ENCODE measurements around the gene PTGER2. TPM values are rescaled to one million over a fixed set of nuclear protein-coding genes. Genes with fewer than 3 reads are reported as not detected.
A peak's percentile ranks its signal among the peaks of the same experiment; 100 is the strongest.

The PTGER2 gene
- total and polyA plus RNA-seq, 3 experiments from 2014 or later, result 34.4 to 289 (median 35.6) TPM

- H3K27me3 ChIP-seq (ENCODE audit: insufficient read depth, low read length, poor library complexity, severe bottlenecking), result peaks cover 2% of the 10 kb centered on the region
- H3K27ac ChIP-seq (ENCODE audit: low read depth, low read length), result peak overlapping the region; percentile 40
- Mint-ChIP-seq H3K9me3 (no peaks in the 10 kb centered on the region), H3K4me3 (peak overlapping the region; percentile 97 to 100 (median 99)), H3K4me1 (peaks cover 74 to 92% (median 89%) of the 10 kb centered on the region in 3 donors), H3K36me3 (peaks cover 5 to 22% (median 9%) of the 10 kb centered on the region in 3 donors), H3K27me3 (peaks cover 0 to 6% of the 10 kb centered on the region in 2 donors), H3K27ac (peak overlapping the region; percentile 54 to 94 (median 87))
- CTCF ChIA-PET, result interaction anchor here (1.1 to 1.3 kb wide), 2 partner anchors 45 to 218 kb away, joined by 3 to 4 read pairs; partner anchors contain the start of gene PTGER2
- peaks cover 25% of the 10 kb centered on the region for H3K4me1 ChIP-seq (ENCODE audit: insufficient read depth, low read length)
- no peak for DNase-seq
- H3K36me3 ChIP-seq (ENCODE audit: insufficient read depth, low read length), result no peaks in the 10 kb centered on the region
- POLR2A ChIA-PET, result interaction anchor here (0.8 to 1.3 kb wide), 2 partner anchors 21 to 92 kb away, joined by 4 to 7 read pairs; no protein-coding TSS in a partner anchor
- no peaks in the 10 kb centered on the region for H3K9me3 ChIP-seq (ENCODE audit: low read length)
- H3K4me3 ChIP-seq (ENCODE audit: low read length), result peak overlapping the region; percentile 70
Observed at GRCh38 chr14:52269100-52269499, 45.0 kb upstream of the PTGER2 start.

GRCh38 chr14:52269982-52270381 lies 44.1 kb upstream of the PTGER2 start:
- Histone ChIP-seq H3K4me1 (ENCODE audit: insufficient read depth, low read length) (peaks cover 24% of the 10 kb centered on the region), H3K27me3 (ENCODE audit: insufficient read depth, low read length, poor library complexity, severe bottlenecking) (peaks cover 2% of the 10 kb centered on the region), H3K9me3 (ENCODE audit: low read length) (no peaks in the 10 kb centered on the region), H3K36me3 (ENCODE audit: insufficient read depth, low read length) (no peaks in the 10 kb centered on the region), H3K27ac (ENCODE audit: low read depth, low read length) (peak overlapping the region; percentile 30), H3K4me3 (ENCODE audit: low read length) (peak overlapping the region; percentile 70)
- Mint-ChIP-seq H3K9me3 (no peaks in the 10 kb centered on the region), H3K4me1 (peaks cover 76 to 91% (median 89%) of the 10 kb centered on the region in 3 donors), H3K27ac (peak overlapping the region in 7 of 8 donors; percentile 29 to 94 (median 91)), H3K4me3 (peak overlapping the region; percentile 97 to 100 (median 99)), H3K27me3 (peaks cover 0 to 6% of the 10 kb centered on the region in 2 donors), H3K36me3 (peaks cover 6 to 28% (median 9%) of the 10 kb centered on the region in 3 donors)
- no peak for DNase-seq
- CTCF ChIA-PET, result interaction anchor here (0.8 to 1.3 kb wide), 3 partner anchors 44 to 279 kb away, joined by 3 to 4 read pairs (median 3); partner anchors contain the start of gene PTGER2
- POLR2A ChIA-PET, result interaction anchor here (0.8 to 1.3 kb wide), 2 partner anchors 20 to 93 kb away, joined by 4 to 7 read pairs; no protein-coding TSS in a partner anchor

GRCh38 chr14:52271538-52271937 lies 42.6 kb upstream of the PTGER2 start:
- POLR2A ChIA-PET, result no interaction called here

GRCh38 chr14:52272375-52272774 lies 41.7 kb upstream of the PTGER2 start:
- H3K27ac Mint-ChIP-seq, result peak overlapping the region; percentile 53 to 88 (median 74)
- H3K9me3 Mint-ChIP-seq, result no peaks in the 10 kb centered on the region
- H3K4me1 Mint-ChIP-seq, result peaks cover 61 to 71% (median 69%) of the 10 kb centered on the region in 3 donors
- Histone ChIP-seq H3K9me3 (ENCODE audit: low read length) (no peaks in the 10 kb centered on the region), H3K36me3 (ENCODE audit: insufficient read depth, low read length) (no peaks in the 10 kb centered on the region), H3K27ac (ENCODE audit: low read depth, low read length) (no peak overlapping the region), H3K4me3 (ENCODE audit: low read length) (no peak overlapping the region), H3K4me1 (ENCODE audit: insufficient read depth, low read length) (no peaks in the 10 kb centered on the region), H3K27me3 (ENCODE audit: insufficient read depth, low read length, poor library complexity, severe bottlenecking) (no peaks in the 10 kb centered on the region)
- ChIA-PET CTCF (interaction anchor here (0.8 to 1.8 kb wide), 13 partner anchors 9 to 291 kb away, joined by 3 to 6 read pairs (median 3); no protein-coding TSS in a partner anchor), POLR2A (no interaction called here)
- peaks cover 15 to 47% (median 21%) of the 10 kb centered on the region in 3 donors for H3K36me3 Mint-ChIP-seq
- peak overlapping the region; percentile 64 to 100 (median 99) for H3K4me3 Mint-ChIP-seq
- peaks cover 0 to 3% of the 10 kb centered on the region in 2 donors for H3K27me3 Mint-ChIP-seq
- DNase-seq, result peak in 3 of 5 donors; percentile 21 to 55 (median 27)

More at GRCh38 chr14:52271538-52271937, 42.6 kb upstream of the PTGER2 start:
- Mint-ChIP-seq H3K4me1 (peaks cover 67 to 80% (median 78%) of the 10 kb centered on the region in 3 donors), H3K27ac (peak overlapping the region in 7 of 8 donors; percentile 16 to 89 (median 81)), H3K36me3 (peaks cover 11 to 42% (median 14%) of the 10 kb centered on the region in 3 donors), H3K27me3 (peaks cover 0 to 6% of the 10 kb centered on the region in 2 donors), H3K4me3 (peak overlapping the region; percentile 80 to 100 (median 99)), H3K9me3 (no peaks in the 10 kb centered on the region)
- H3K4me1 ChIP-seq (ENCODE audit: insufficient read depth, low read length), result peaks cover 8% of the 10 kb centered on the region
- CTCF ChIA-PET, result interaction anchor here (1.0 to 1.8 kb wide), 7 partner anchors 12 to 290 kb away, joined by 3 to 5 read pairs (median 4); no protein-coding TSS in a partner anchor
- peak overlapping the region; percentile 2 for H3K4me3 ChIP-seq (ENCODE audit: low read length)
- no peaks in the 10 kb centered on the region for H3K9me3 ChIP-seq (ENCODE audit: low read length)
- no peak for DNase-seq
- peaks cover 2% of the 10 kb centered on the region for H3K27me3 ChIP-seq (ENCODE audit: insufficient read depth, low read length, poor library complexity, severe bottlenecking)
- H3K36me3 ChIP-seq (ENCODE audit: insufficient read depth, low read length), result no peaks in the 10 kb centered on the region
- no peak overlapping the region for H3K27ac ChIP-seq (ENCODE audit: low read depth, low read length)

- no peaks in the 10 kb centered on the region for H3K36me3 ChIP-seq (ENCODE audit: insufficient read depth, low read length)
- ChIA-PET CTCF (no interaction called here), POLR2A (no interaction called here)
- H3K27me3 ChIP-seq (ENCODE audit: insufficient read depth, low read length, poor library complexity, severe bottlenecking), result no peaks in the 10 kb centered on the region
- no peak for DNase-seq
- H3K27ac ChIP-seq (ENCODE audit: low read depth, low read length), result no peak overlapping the region
- H3K27ac Mint-ChIP-seq, result peak overlapping the region in 6 of 8 donors; percentile 63 to 89 (median 74)
- H3K9me3 ChIP-seq (ENCODE audit: low read length), result no peaks in the 10 kb centered on the region
- H3K4me1 ChIP-seq (ENCODE audit: insufficient read depth, low read length), result no peaks in the 10 kb centered on the region
- H3K9me3 Mint-ChIP-seq, result no peaks in the 10 kb centered on the region
- H3K27me3 Mint-ChIP-seq, result no peaks in the 10 kb centered on the region
- peaks cover 59 to 61% (median 60%) of the 10 kb centered on the region in 3 donors for H3K4me1 Mint-ChIP-seq
- no peak overlapping the region for H3K4me3 ChIP-seq (ENCODE audit: low read length)
- H3K36me3 Mint-ChIP-seq, result peaks cover 18 to 46% (median 20%) of the 10 kb centered on the region in 3 donors
- peak overlapping the region in 1 of 7 donors; percentile 4 for H3K4me3 Mint-ChIP-seq
Observed at GRCh38 chr14:52275372-52275771, 38.7 kb upstream of the PTGER2 start.

- no peak overlapping the region for H3K4me3 Mint-ChIP-seq
- H3K36me3 Mint-ChIP-seq, result peaks cover 14 to 44% (median 17%) of the 10 kb centered on the region in 3 donors
- peaks cover 5% of the 10 kb centered on the region for H3K4me1 ChIP-seq (ENCODE audit: insufficient read depth, low read length)
- no peaks in the 10 kb centered on the region for H3K36me3 ChIP-seq (ENCODE audit: insufficient read depth, low read length)
- POLR2A ChIA-PET, result no interaction called here
- H3K27ac Mint-ChIP-seq, result peak overlapping the region in 1 of 8 donors; percentile 8
- H3K9me3 ChIP-seq (ENCODE audit: low read length), result no peaks in the 10 kb centered on the region
- H3K27ac ChIP-seq (ENCODE audit: low read depth, low read length), result no peak overlapping the region
- no peak overlapping the region for H3K4me3 ChIP-seq (ENCODE audit: low read length)
- CTCF ChIA-PET, result no interaction called here
- no peaks in the 10 kb centered on the region for H3K9me3 Mint-ChIP-seq
- H3K4me1 Mint-ChIP-seq, result peaks cover 53 to 58% (median 54%) of the 10 kb centered on the region in 3 donors
- H3K27me3 Mint-ChIP-seq, result no peaks in the 10 kb centered on the region
- no peaks in the 10 kb centered on the region for H3K27me3 ChIP-seq (ENCODE audit: insufficient read depth, low read length, poor library complexity, severe bottlenecking)
- DNase-seq, result no peak
Observed at GRCh38 chr14:52277552-52277951, 36.6 kb upstream of the PTGER2 start.

GRCh38 chr14:52279408-52279807 lies 34.7 kb upstream of the PTGER2 start:
- peaks cover 38 to 45% (median 40%) of the 10 kb centered on the region in 3 donors for H3K4me1 Mint-ChIP-seq
- CTCF ChIA-PET, result interaction anchor here (1.3 kb wide), 1 partner anchor 21 kb away, joined by 3 read pairs; no protein-coding TSS in a partner anchor
- H3K4me3 Mint-ChIP-seq, result no peak overlapping the region
- H3K27me3 Mint-ChIP-seq, result no peaks in the 10 kb centered on the region
- no peaks in the 10 kb centered on the region for H3K27me3 ChIP-seq (ENCODE audit: insufficient read depth, low read length, poor library complexity, severe bottlenecking)
- H3K4me3 ChIP-seq (ENCODE audit: low read length), result no peak overlapping the region
- H3K36me3 ChIP-seq (ENCODE audit: insufficient read depth, low read length), result no peaks in the 10 kb centered on the region
- no peak overlapping the region for H3K27ac ChIP-seq (ENCODE audit: low read depth, low read length)
- H3K9me3 Mint-ChIP-seq, result no peaks in the 10 kb centered on the region
- POLR2A ChIA-PET, result no interaction called here
- no peaks in the 10 kb centered on the region for H3K9me3 ChIP-seq (ENCODE audit: low read length)
- H3K36me3 Mint-ChIP-seq, result peaks cover 11 to 37% (median 17%) of the 10 kb centered on the region in 3 donors
- H3K4me1 ChIP-seq (ENCODE audit: insufficient read depth, low read length), result peaks cover 5% of the 10 kb centered on the region
- no peak for DNase-seq
- H3K27ac Mint-ChIP-seq, result peak overlapping the region in 5 of 8 donors; percentile 19 to 68 (median 45)

- Mint-ChIP-seq H3K27me3 (peaks cover 0 to 3% of the 10 kb centered on the region in 2 donors), H3K9me3 (peaks cover 0 to 20% (median 15%) of the 10 kb centered on the region in 5 donors), H3K27ac (peak overlapping the region in 3 of 8 donors; percentile 42 to 63 (median 44)), H3K4me3 (no peak overlapping the region), H3K36me3 (peaks cover 0 to 16% (median 5%) of the 10 kb centered on the region in 3 donors), H3K4me1 (peaks cover 51 to 63% (median 56%) of the 10 kb centered on the region in 3 donors)
- no peaks in the 10 kb centered on the region for H3K36me3 ChIP-seq (ENCODE audit: insufficient read depth, low read length)
- no peaks in the 10 kb centered on the region for H3K9me3 ChIP-seq (ENCODE audit: low read length)
- ChIA-PET CTCF (interaction anchor here (1.3 kb wide), 1 partner anchor 11 kb away, joined by 4 read pairs; no protein-coding TSS in a partner anchor), POLR2A (no interaction called here)
- H3K27me3 ChIP-seq (ENCODE audit: insufficient read depth, low read length, poor library complexity, severe bottlenecking), result no peaks in the 10 kb centered on the region
- H3K4me1 ChIP-seq (ENCODE audit: insufficient read depth, low read length), result peaks cover 32% of the 10 kb centered on the region
- H3K27ac ChIP-seq (ENCODE audit: low read depth, low read length), result no peak overlapping the region
- DNase-seq, result no peak
- no peak overlapping the region for H3K4me3 ChIP-seq (ENCODE audit: low read length)
Observed at GRCh38 chr14:52283099-52283498, 31.0 kb upstream of the PTGER2 start.

Data from CD8-positive, alpha-beta memory T cell (primary cell).